T-helper 1 cell treated with Interleukin-12 subunit alpha and Interleukin-12 subunit beta and Interleukin-4 antibody, amounts not matched to agents 30 μg/mL and 1 μg/mL, for 36 hours (primary cell): ENCODE measurements around the gene ATF4.

Source experiments
- H3K27ac Mint-ChIP-seq: one replicate; pipeline ENCODE4 v1.8.0; 2021; ENCODE audit warnings: mild to moderate bottlenecking, mixed read lengths
- H3K27me3 Mint-ChIP-seq: one replicate; pipeline ENCODE4 v1.8.0; 2021; ENCODE audit warnings: low read depth, mixed read lengths
- H3K36me3 Mint-ChIP-seq: one replicate; pipeline ENCODE4 v1.8.0; 2021; ENCODE audit warnings: low read depth, mixed read lengths
- H3K4me1 Mint-ChIP-seq: one replicate; pipeline ENCODE4 v1.8.0; 2021; ENCODE audit warnings: low read depth, mixed read lengths
- H3K4me3 Mint-ChIP-seq: one replicate; pipeline ENCODE4 v1.8.0; 2021; ENCODE audit warnings: mild to moderate bottlenecking, moderate library complexity, mixed read lengths
- H3K9me3 Mint-ChIP-seq: one replicate; pipeline ENCODE4 v1.8.0; 2021; ENCODE audit warnings: mixed read lengths

Gene ATF4

DNA sequence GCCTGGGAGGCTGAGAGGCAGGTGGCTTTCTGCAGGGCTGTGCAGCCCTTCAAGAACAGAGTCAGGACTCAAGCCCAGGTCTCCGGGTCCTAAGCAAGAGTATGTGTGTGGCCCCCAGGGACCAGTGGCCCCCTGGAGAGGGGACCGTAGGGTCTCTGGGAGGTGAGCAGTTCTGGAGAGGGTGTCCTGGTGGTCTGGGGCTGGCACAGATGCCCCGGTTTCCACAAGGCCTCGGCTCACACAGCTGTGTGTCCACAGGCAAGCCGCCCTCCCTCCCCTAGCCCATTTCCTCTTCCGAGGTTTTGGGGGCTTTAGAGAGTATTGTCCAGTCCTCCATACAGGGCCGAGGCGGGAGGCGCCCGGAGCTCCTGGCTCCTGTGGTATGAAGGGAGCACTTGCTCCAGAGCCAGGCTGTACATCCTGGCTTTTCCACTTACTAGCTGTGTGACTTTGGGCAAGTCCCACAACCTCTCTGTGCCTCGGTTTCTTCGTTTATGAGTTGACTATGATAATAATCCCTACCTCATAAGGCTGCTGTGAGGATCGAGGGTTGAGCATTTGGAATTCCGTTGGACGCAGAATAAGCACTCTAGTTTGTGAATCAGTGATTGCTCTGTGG is 15.6 kb downstream of the ATF4 start:
- Mint-ChIP-seq H3K9me3 (no peaks in the 10 kb centered on the region), H3K27me3 (no peaks in the 10 kb centered on the region), H3K4me3 (no peak overlapping the region), H3K36me3 (peaks cover 8% of the 10 kb centered on the region), H3K4me1 (peaks cover 18% of the 10 kb centered on the region), H3K27ac (no peak overlapping the region)

DNA sequence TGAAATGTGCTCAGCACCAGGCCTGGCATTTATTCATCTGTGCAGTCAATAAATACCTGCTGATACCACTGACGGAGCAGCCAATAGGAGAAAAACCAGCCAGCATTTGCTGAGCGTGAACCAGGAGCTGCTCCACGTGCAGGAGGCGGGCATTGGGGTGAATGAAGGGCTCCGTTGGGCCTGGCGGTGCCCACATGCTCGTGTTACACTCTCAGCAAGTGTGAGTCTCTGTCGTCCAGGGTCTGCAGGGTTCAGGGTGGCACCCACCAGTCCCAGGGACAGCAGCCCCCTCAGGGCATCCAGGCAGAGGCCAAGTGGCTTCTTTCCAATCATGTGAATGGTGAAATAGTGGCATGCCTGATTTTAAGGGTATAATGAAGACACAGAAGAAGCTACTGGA is 16.3 kb downstream of the ATF4 start:
- Mint-ChIP-seq H3K4me3 (no peak overlapping the region), H3K9me3 (no peaks in the 10 kb centered on the region), H3K27me3 (no peaks in the 10 kb centered on the region), H3K27ac (no peak overlapping the region), H3K36me3 (peaks cover 7% of the 10 kb centered on the region), H3K4me1 (peaks cover 12% of the 10 kb centered on the region)

DNA sequence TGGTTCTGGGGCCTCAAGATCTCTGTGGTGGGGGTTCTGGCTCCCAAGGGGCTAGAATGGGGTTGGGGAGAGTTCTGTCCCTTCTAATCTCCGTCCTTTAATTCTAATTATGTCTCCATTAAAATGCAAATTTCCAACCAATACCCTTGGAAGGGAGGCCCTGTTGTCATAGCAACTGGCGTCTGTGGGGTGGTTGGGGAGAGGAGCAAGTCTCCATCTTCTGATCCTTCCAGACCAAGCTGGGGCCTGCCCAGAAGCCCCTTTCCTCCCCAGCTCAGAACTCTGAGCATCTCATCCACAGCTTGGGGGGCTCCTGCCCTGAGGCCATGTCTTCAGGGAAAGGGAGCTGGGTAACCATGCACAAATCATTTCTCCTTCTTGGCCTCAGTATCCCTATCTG is 17.6 kb downstream of the ATF4 start:
- H3K27me3 Mint-ChIP-seq, result peaks cover 5% of the 10 kb centered on the region
- H3K9me3 Mint-ChIP-seq, result no peaks in the 10 kb centered on the region
- H3K4me3 Mint-ChIP-seq, result no peak overlapping the region
- no peak overlapping the region for H3K27ac Mint-ChIP-seq
- H3K36me3 Mint-ChIP-seq, result no peaks in the 10 kb centered on the region
- H3K4me1 Mint-ChIP-seq, result peaks cover 4% of the 10 kb centered on the region

DNA sequence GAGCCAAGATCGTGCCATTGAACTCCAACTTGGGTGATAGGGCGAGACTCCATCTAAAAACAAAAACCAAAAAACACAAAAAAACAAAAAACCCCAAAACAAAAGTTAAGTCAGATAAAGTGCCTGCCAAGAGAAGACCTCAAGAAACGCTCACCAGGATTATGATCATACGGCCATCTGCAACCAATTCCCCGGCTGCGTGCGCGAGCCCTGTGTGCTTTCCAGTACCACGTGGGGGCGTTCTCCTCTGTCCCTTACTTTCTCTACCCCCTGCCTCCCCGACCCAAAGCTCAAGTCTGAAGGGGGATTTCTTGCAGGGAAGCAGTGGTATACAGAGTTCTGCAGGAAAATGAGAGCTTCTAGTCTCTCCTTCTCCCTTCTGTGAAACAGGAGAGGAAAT is 22.7 kb downstream of the ATF4 start:
- Mint-ChIP-seq H3K4me3 (no peak overlapping the region), H3K36me3 (no peaks in the 10 kb centered on the region), H3K27me3 (peaks cover 38% of the 10 kb centered on the region), H3K4me1 (peaks cover 21% of the 10 kb centered on the region), H3K27ac (no peak overlapping the region), H3K9me3 (no peaks in the 10 kb centered on the region)

DNA sequence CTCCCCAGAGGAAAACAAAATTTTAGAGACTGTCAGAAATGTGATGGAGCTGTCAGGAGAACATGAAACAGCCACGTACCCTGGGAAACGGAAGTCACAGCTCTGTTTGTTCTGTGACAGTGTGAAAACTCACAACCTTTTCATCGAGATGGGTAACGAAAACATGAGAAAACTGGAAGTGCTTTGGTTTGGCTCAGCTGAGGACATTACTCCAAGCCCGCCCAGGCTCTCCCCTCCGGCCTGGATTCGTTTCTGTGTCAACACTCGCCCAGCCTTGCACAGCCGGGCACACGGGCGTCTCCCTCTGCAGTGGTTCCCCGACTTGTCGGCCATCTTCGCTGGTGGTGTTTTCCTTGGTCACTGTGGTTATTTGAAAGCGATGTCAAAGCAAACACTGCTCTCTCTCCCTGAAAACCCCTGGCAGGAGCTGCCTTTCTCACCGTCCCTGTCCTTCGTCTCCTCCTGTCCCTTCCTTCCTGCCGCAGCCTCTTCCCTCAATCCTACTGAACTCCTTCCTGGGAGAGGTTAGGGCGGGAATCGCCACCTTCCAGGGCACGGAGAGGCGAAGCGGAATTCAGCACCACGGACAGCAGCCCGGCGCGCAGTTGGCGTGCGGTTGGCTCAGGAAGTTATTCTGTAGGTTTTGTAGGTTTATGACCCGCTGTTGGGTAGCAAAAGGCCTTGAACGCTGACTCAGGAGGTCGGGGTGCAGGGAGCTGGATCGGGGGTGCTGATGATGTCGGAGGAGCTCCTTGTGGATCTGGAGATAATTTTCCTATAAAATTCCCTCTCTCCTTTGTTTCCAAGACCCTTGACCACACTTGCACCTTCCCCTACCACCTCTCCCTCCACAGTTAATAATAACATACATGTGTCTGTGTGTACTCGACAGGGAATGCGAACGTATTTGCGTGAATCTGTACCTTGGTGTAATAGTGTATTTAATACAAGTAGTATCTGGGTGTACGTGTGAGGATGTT is 25.3 kb downstream of the ATF4 start:
- Mint-ChIP-seq H3K9me3 (no peaks in the 10 kb centered on the region), H3K4me1 (peaks cover 21% of the 10 kb centered on the region), H3K27ac (peak overlapping the region; percentile 22), H3K36me3 (no peaks in the 10 kb centered on the region), H3K4me3 (peak overlapping the region; percentile 15), H3K27me3 (peaks cover 48% of the 10 kb centered on the region)

DNA sequence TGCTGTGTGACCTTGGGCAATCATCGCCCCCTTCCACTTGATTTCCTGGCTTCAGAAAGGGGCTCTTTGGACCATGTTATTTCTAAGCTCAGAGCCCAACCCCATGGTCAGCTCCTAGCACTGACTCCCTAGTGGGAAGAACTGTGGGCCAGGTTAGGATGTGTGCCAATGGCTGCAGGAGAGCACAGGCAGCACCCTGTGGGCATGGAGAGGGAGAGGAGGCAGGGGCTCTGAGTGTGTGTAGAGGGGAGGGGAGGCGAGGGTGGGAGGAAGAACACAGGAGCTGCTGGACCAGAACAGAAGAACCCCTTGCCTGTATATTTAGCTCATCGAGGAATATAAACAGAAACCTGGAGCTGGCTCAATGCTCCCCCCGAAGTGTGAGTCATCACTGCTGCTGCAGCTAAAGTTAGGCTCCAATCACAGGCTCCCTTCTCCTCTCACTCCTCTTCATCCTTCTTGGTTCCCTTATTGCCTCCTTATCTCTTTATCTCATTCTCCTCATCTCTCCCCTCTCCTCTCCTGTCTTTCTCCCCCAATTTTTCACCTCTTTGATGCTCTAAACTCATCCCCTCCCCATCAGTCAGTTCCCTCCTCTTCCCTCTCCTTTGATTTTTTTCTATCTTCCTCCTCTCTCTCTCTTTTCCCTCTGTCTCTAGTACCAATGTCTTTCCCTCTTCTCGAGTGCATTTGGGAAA is 26.7 kb downstream of the ATF4 start:
- no peak overlapping the region for H3K4me3 Mint-ChIP-seq
- no peaks in the 10 kb centered on the region for H3K9me3 Mint-ChIP-seq
- H3K27me3 Mint-ChIP-seq, result peaks cover 49% of the 10 kb centered on the region
- no peaks in the 10 kb centered on the region for H3K36me3 Mint-ChIP-seq
- peaks cover 21% of the 10 kb centered on the region for H3K4me1 Mint-ChIP-seq
- H3K27ac Mint-ChIP-seq, result no peak overlapping the region

DNA sequence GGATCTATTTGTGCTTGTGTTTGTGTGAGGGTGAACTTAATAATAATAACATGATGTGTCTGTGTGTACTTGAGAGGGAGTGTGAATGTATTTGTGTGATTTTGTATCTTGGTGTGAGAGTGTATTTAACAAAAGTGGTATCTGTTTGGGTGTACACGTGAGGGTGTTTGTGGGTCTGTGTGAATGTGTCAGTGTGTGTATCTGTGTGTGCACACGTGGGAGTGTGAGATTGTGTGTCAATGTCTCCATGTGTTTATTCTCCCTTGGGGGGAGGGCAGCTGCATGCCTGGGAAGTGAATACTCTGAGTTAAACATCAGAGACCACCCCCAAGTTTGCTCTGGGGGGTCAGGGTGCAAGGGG is 27.2 kb downstream of the ATF4 start:
- Mint-ChIP-seq H3K27ac (no peak overlapping the region), H3K4me1 (peaks cover 21% of the 10 kb centered on the region)

DNA sequence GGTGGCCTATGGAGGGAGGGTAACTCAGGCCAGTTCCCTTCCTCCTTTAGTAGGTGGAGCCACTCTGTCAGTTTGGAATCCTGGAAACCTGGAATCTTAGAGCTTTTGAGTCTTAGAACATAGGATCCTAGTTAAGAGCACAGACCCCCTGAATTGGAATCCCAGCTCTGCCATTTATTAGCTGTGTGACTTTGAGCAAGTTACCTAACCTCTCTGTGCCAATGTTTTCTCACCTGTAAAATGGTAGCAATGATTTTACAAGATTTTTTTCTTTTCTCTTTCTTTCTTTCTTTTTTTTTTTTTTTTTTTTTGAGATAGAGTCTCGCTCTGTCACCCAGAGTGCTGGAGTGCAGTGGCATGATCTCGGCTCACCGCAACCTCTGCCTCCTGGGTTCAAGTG is 33.1 kb downstream of the ATF4 start:
- Mint-ChIP-seq H3K4me3 (no peak overlapping the region), H3K9me3 (no peaks in the 10 kb centered on the region), H3K36me3 (no peaks in the 10 kb centered on the region), H3K27ac (no peak overlapping the region), H3K27me3 (peaks cover 44% of the 10 kb centered on the region), H3K4me1 (peaks cover 2% of the 10 kb centered on the region)

More for the DNA sequence above, 27.2 kb downstream of the ATF4 start:
- Mint-ChIP-seq H3K36me3 (no peaks in the 10 kb centered on the region), H3K4me3 (no peak overlapping the region), H3K27me3 (peaks cover 46% of the 10 kb centered on the region), H3K9me3 (no peaks in the 10 kb centered on the region)

DNA sequence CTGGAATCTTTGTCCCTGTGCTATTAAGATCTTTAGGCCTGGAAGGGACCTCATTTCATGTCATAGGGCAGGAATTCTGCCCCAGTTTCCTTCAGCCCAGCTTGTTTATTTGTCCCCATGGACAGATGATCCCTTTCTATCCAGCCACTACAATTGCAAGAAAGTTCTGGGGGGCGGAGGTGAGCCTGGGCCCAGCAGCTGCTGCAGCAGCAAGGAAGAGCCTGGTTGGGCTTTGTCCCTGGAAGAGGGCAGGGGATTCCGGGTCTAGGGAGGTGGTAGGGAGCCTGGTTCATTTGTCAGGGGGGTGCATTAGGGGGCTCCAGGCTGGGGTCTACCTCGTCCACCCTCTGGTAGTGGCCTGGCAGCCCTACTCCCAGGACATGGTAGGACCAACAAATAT is 33.8 kb downstream of the ATF4 start:
- Mint-ChIP-seq H3K27ac (no peak overlapping the region), H3K27me3 (peaks cover 50% of the 10 kb centered on the region), H3K4me1 (peaks cover 2% of the 10 kb centered on the region), H3K36me3 (no peaks in the 10 kb centered on the region), H3K9me3 (no peaks in the 10 kb centered on the region), H3K4me3 (no peak overlapping the region)

DNA sequence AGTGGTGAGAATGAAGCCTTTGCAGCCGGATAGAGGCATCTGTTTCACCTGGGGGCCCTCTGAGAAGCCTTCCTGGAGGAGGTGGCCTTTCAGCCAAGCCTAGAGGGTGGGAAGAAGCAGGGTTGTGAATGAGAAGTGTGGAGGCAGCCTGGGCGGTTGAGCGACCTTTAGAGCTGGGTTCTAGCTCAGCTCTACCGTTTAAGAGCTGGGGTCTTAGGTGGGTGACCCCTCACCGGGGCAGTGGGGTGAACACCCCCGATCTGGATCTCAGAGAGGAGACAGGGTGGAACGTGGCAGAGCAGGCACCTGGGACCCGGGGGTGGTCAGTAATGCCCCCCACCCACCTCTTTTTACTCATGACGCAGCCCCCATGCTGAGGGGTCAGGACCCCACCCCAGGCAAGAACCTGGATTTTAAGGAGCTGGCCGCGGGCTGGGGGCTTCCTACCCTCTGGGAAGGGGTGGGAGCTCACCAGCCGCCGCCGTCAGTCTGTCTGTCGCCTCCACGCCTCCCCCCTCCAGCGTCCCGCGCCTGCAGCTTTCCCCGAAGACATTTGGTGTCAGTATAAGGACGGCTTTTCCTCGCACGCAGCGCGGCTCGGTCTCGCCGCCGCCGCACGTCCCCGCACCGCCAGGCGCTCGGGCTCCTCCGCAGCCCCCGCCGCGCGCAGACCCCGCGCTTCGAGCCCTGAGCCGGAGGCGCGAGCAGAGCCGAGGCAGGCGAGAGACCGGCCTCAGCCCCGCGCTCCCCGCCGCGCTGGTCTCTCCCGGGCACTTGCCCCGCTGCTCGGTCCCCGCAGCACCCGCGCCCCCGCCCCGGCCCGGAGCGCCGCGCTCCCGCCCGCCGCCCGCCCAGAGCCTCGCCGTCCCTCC is 36.8 kb downstream of the ATF4 start:
- H3K27ac Mint-ChIP-seq, result no peak overlapping the region
- H3K27me3 Mint-ChIP-seq, result peaks cover 52% of the 10 kb centered on the region
- no peaks in the 10 kb centered on the region for H3K36me3 Mint-ChIP-seq
- H3K4me1 Mint-ChIP-seq, result peaks cover 2% of the 10 kb centered on the region
- H3K9me3 Mint-ChIP-seq, result no peaks in the 10 kb centered on the region
- H3K4me3 Mint-ChIP-seq, result no peak overlapping the region

DNA sequence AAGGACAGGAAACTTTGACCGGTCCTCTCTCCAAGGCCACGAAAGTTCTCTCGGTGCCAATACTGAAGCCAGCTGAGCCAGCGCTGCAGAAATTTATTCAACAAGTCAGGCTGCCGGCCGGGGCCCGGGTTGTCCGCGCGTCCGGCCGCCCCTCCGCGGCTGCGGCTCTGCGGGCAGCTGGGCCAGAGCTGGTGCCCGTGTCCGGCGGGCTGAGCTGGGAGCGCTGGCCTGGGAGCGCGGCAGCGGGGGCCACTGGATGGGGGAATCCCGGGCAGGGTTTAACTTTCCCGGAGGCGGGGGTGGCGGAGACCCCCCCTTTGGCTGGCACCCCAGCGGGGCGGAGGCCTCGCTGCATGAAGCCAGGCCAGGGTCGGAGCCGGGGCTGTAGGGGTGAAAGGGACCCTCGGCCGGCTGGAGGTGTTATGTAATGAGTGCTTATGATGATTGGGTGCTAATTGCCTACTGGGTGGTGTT is 37.9 kb downstream of the ATF4 start:
- no peak overlapping the region for H3K27ac Mint-ChIP-seq
- H3K4me3 Mint-ChIP-seq, result no peak overlapping the region
- no peaks in the 10 kb centered on the region for H3K36me3 Mint-ChIP-seq
- H3K27me3 Mint-ChIP-seq, result peaks cover 46% of the 10 kb centered on the region
- H3K9me3 Mint-ChIP-seq, result no peaks in the 10 kb centered on the region
- H3K4me1 Mint-ChIP-seq, result peaks cover 2% of the 10 kb centered on the region

DNA sequence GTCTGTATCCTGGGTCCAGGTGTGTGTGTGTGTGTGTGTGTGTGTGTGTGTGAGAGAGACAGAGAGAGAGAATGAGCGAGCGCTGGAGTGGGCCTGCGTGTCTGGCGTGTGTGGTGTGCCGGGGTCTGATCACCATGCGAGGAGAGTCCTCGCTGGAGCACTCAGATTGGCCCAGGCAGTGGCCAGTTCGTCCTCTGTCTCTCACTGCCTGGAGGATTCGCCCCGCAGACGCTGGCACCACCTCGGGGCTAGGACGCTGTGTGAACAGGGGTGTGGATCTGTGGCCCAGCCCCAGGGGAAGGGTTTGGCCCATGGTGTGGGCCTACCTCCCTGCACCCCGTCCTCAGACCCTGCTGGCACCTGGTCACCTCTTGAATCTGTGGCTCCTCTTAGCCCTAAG is 38.6 kb downstream of the ATF4 start:
- Mint-ChIP-seq H3K36me3 (no peaks in the 10 kb centered on the region), H3K9me3 (no peaks in the 10 kb centered on the region), H3K4me3 (no peak overlapping the region), H3K4me1 (peaks cover 2% of the 10 kb centered on the region), H3K27me3 (peaks cover 46% of the 10 kb centered on the region), H3K27ac (no peak overlapping the region)

DNA sequence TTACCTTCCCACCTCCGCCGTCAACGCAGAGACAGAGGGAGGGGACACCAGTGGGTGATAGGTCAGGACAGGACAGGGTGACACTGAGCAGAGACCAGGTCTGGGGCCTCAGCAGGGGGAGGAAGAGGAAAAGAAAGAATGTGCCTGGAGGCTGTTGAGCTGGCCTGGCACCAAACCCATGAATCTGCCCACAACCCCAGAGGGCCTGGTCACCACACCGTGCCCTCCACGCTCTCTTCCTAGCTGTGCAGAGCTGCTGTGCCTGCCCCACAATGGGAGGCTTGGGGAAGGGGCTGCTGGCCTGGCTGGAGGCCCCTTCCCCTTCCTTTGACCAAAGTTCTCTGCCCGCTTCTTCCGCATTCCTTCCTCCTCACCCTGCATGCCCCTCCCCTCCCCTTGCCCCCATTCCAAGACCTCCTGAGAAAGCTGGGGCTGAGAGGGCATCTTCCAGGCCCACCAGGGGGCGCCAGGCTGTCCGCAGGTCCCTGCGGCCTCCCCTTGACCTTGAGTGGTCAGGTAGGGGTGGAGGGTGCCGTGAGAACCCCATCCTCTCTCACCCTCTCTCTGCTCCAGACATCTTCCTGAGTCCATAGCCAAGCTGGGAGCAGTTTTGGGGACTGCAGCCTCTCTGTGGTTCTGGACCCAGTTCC is 39.2 kb downstream of the ATF4 start:
- Mint-ChIP-seq H3K36me3 (no peaks in the 10 kb centered on the region), H3K27me3 (peaks cover 46% of the 10 kb centered on the region), H3K4me3 (no peak overlapping the region), H3K4me1 (peaks cover 2% of the 10 kb centered on the region), H3K9me3 (no peaks in the 10 kb centered on the region), H3K27ac (no peak overlapping the region)
